Lower leg skin (tissue), 4 donors: ENCODE results near the gene RAD9A. TPM values are rescaled to one million over a fixed set of nuclear protein-coding genes. Genes with fewer than 3 reads are reported as not detected.

Source experiments
- DNase-seq, 2 donors: peaks; one replicate each; pipeline ENCODE4 v3.0.0-alpha.2; 2019; ENCODE audit warnings: low spot score in 2 of 2
- H3K4me3 ChIP-seq: fragments of 200-600 bp; sonication (generic); 2 replicates; pipeline ENCODE4 v1.5.1; 2017; ENCODE audit warnings: mild to moderate bottlenecking, low read depth; ENCODE audit not compliant: poor library complexity, severe bottlenecking
- CTCF ChIP-seq, 3 donors: fragments of 450-650 bp; IDR thresholded peaks; one replicate each; pipeline ENCODE4 v1.5.1; 2016; ENCODE audit warnings: antibody characterized with exemption in 3 of 3, mild to moderate bottlenecking in 3 of 3, moderate library complexity in 2 of 3
- POLR2A ChIP-seq, 2 donors: fragments of 450-650 bp; IDR thresholded peaks; one replicate each; pipeline ENCODE4 v1.6.1; 2016 to 2017; ENCODE audit warnings: antibody characterized with exemption in 2 of 2, mild to moderate bottlenecking in 1 of 2, moderate library complexity in 1 of 2
- WGBS, 2 donors: methylation state at CpG; one replicate each; pipeline ENCODE4 v1.1.5; 2018; 5-methylcytosine and 5-hydroxymethylcytosine counted together
- intact Hi-C: fragments of 100-400 bp; cut with DNase I; formaldehyde crosslinking; loops from one replicate; pipeline ENCODE4 v1.15.0; 2023; ENCODE audit warnings: low total_unique reads
- total RNA-seq, 4 donors: library from RNA; depleted of rRNA; stranded (reverse); fragments of >200 nt; gene quantifications; one replicate each; pipeline ENCODE4 v1.1.0, GENCODE V29; 2016

Gene RAD9A
- total RNA-seq, 4 donors from 2014 or later = 24.9 to 28.5 (median 27.2) TPM

DNA sequence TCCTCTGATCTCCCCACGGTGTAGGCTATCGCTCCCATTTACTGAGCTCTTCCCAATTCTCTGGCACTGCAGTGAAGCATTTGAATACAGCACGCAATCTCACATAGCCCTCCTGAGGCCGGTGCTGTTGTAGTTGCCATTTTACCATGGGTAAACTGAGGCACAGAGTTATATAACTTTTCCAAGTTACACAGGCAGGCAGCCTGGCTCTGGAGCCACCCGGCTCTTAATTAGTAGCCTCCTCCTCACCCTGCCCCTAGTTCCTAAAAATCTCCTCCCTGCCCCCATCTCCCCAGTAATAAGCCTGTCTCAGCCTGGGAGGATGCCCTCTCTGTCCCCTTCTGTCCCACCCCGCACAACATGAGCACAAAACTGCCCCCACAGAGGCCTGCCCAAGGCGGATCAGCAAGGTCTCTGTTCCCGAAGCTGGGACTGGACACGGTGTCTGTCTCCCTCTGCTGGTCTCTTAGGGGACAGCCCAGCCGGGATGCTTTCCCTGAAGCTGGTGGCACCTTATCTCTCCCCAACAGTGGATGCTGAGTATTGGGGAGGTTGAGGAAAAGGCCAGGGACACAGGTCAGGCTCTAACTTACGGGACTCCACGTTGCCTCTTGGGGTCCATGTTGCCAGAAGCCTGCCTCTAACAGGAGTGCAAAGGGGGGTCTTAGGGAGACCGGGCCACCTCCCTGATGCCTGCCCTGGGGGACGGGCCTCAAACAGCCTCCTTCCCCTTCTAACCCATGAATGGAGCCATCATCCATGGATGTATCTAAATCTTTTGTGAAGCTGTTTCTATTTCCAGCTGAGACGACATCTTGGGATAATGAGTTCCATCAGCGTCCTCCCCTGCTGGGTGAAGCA is 9.3 kb upstream of the RAD9A start:
- DNase-seq = peak; percentile 80 to 97
- TF ChIP-seq CTCF (IDR thresholded peaks at IDR 0.05) (peak in 1 of 3 donors; percentile 95), POLR2A (IDR thresholded peaks at IDR 0.05) (no peak)
- no peak overlapping the region for H3K4me3 ChIP-seq
- 36 to 38% methylated on average over 16 of the region's 16 CpGs for WGBS, 2 donors
- intact Hi-C loops = loop anchor here (2.0 kb wide), 1 partner anchor 32 kb away; no protein-coding TSS in a partner anchor

DNA sequence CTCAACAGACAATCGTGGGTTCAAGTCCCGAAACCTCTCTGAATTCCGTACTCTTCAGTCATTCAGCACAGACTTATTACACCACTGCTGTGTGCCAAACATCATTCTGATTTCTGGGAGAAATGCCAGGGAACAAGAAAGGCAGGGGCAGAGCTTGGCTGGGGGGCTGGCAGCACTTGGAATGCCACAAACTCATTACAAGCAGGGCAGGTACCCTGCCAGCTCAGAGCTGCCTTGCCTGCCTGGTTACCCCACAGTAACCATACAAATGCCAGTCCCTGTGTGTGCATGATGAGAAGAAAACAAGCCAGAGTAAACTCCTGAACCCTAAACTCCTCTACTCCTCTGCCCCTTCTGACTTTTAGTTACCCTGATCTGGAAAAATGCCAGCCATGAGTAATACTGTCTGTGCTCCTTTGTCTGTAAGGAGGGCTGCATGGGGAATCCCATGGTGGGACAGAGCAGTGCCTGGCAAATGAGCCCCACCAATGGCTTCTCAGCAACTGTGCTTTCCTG is 6.9 kb upstream of the RAD9A start:
- WGBS, 2 donors = 28 to 43% methylated on average over 3 of the region's 3 CpGs
- no peak for DNase-seq
- TF ChIP-seq CTCF (IDR thresholded peaks at IDR 0.05) = no peak
- no peak for TF ChIP-seq POLR2A (IDR thresholded peaks at IDR 0.05)
- no peak overlapping the region for H3K4me3 ChIP-seq
- intact Hi-C loops = no loop called here

- WGBS, 2 donors = 46 to 49% methylated on average over 9 of the region's 9 CpGs
- DNase-seq = no peak
- H3K4me3 ChIP-seq = no peak overlapping the region
- intact Hi-C loops = no loop called here
- TF ChIP-seq CTCF (IDR thresholded peaks at IDR 0.05) (no peak), POLR2A (IDR thresholded peaks at IDR 0.05) (no peak)
Measured at GRCh38 chr11:67387069-67387468, 4.7 kb upstream of the RAD9A start.

DNA sequence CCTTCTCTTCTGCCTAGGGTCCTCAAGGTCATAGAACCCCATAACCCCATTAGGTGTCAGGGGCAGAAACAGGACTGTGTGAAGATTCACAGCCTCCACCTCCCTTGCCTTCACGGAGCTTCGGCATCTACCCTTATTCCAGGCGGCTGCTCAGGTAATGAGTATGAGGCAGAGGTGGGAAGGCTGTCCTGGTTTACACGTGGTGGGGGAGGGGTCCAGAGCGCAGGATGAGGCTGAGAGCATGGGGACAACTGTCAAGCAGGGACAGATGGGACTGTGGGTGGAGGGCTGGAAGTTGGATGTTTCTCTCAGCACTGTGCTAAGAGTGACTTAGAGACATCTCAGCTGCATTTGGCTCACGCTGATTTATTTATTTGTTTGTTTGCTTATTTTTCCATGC is 4.3 kb upstream of the RAD9A start:
- TF ChIP-seq POLR2A (IDR thresholded peaks at IDR 0.05) (no peak), CTCF (IDR thresholded peaks at IDR 0.05) (no peak)
- WGBS, 2 donors = 62 to 66% methylated on average over 6 of the region's 6 CpGs
- DNase-seq = no peak
- no peak overlapping the region for H3K4me3 ChIP-seq
- intact Hi-C loops = no loop called here

DNA sequence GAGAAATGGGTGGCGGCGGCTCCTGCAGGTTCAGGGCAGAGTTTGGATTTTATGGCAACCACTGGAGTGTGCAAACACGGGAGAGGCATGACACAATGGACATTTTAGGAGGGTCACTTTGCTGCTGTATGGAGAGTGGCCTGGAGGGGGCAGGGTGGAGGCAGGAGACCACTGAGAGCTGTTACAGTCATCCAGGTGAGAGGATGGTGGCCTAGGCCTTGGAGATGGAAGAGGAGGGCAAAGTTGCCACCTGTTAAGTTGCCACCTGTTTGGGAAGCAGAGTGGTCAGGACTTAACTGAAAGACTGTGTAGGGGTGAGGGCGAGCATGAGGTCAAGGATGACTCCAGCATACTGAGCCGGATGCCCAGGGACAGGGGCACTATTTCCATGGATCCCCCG is 2.3 kb upstream of the RAD9A start:
- intact Hi-C loops = no loop called here
- no peak for DNase-seq
- no peak overlapping the region for H3K4me3 ChIP-seq
- WGBS, 2 donors = 70 to 76% methylated on average over 6 of the region's 6 CpGs
- TF ChIP-seq POLR2A (IDR thresholded peaks at IDR 0.05) (no peak), CTCF (IDR thresholded peaks at IDR 0.05) (no peak)
